CD4-positive, alpha-beta memory T cell (primary cell): Measurements from ENCODE around the gene CLIC5. TPM values are rescaled to one million over a fixed set of nuclear protein-coding genes. Genes with fewer than 3 reads are reported as not detected.

ENCODE experiments used
- CTCF ChIA-PET: fragments of 350-600 bp; sonication (Branson Sonifier 250); formaldehyde crosslinking; loops from one replicate; lab custom pipeline; 2021; ENCODE audit warnings: inconsistent platforms; ENCODE audit not compliant: partially characterized antibody; lab: Charles Lee
- POLR2A ChIA-PET: fragments of 350-600 bp; sonication (Branson Sonifier 250); formaldehyde crosslinking; loops from one replicate; lab custom pipeline; 2021; ENCODE audit not compliant: partially characterized antibody; lab: Charles Lee
- DNase-seq, 5 donors: peaks; one replicate each; pipeline versions ENCODE4 v3.0.0 to v3.0.0-alpha.2; 2020 to 2022; ENCODE audit warnings: mixed read lengths in 1 of 5
- H3K27ac ChIP-seq: one replicate; pipeline ENCODE4 v1.7.0; 2013; ENCODE audit warnings: low read depth, low read length
- H3K27me3 ChIP-seq: 2 replicates; pipeline ENCODE4 v1.7.0; 2013; ENCODE audit warnings: mild to moderate bottlenecking, low read length, moderate library complexity; ENCODE audit not compliant: insufficient read depth
- H3K36me3 ChIP-seq: 2 replicates; pipeline ENCODE4 v1.7.0; 2013; ENCODE audit warnings: mild to moderate bottlenecking, low read length, moderate library complexity; ENCODE audit not compliant: insufficient read depth
- H3K4me1 ChIP-seq: 2 replicates; pipeline ENCODE4 v1.7.0; 2013; ENCODE audit warnings: mild to moderate bottlenecking, low read length, moderate library complexity; ENCODE audit not compliant: insufficient read depth
- H3K4me3 ChIP-seq, 2 donors: one replicate each; pipeline ENCODE4 v1.7.0; 2013; ENCODE audit warnings: low read length in 2 of 2, mild to moderate bottlenecking in 1 of 2
- H3K9me3 ChIP-seq, 2 donors: one replicate each; pipeline ENCODE4 v1.7.0; 2013; ENCODE audit warnings: low read length in 2 of 2, control low read depth in 1 of 2; ENCODE audit not compliant: control insufficient read depth in 1 of 2
- H3K27ac Mint-ChIP-seq, 7 donors: one replicate each; pipeline ENCODE4 v1.8.0; 2020 to 2021; ENCODE audit warnings: mixed read lengths in 7 of 7, mild to moderate bottlenecking in 6 of 7, inconsistent platforms in 3 of 7, moderate library complexity in 3 of 7
- H3K27me3 Mint-ChIP-seq, 2 donors: one replicate each; pipeline ENCODE4 v1.8.0; 2020 to 2021; ENCODE audit warnings: mixed read lengths in 2 of 2
- H3K36me3 Mint-ChIP-seq, 2 donors: one replicate each; pipeline ENCODE4 v1.8.0; 2020 to 2021; ENCODE audit warnings: mixed read lengths in 2 of 2, inconsistent platforms in 1 of 2, mild to moderate bottlenecking in 1 of 2
- H3K4me1 Mint-ChIP-seq, 4 donors: one replicate each; pipeline ENCODE4 v1.8.0; 2020 to 2021; ENCODE audit warnings: mixed read lengths in 4 of 4, mild to moderate bottlenecking in 1 of 4
- H3K4me3 Mint-ChIP-seq, 8 donors: one replicate each; pipeline ENCODE4 v1.8.0; 2020 to 2021; ENCODE audit warnings: mixed read lengths in 8 of 8, mild to moderate bottlenecking in 7 of 8, moderate library complexity in 6 of 8, inconsistent platforms in 3 of 8
- H3K9me3 Mint-ChIP-seq, 8 donors: one replicate each; pipeline ENCODE4 v1.8.0; 2020 to 2021; ENCODE audit warnings: mixed read lengths in 8 of 8, mild to moderate bottlenecking in 5 of 8, inconsistent platforms in 3 of 8, moderate library complexity in 1 of 8
- intact Hi-C: fragments of 100-400 bp; cut with micrococcal nuclease; formaldehyde crosslinking; loops from one replicate; pipeline ENCODE4 v1.15.1; 2023
- polyA plus RNA-seq, 2 donors: library from polyadenylated mRNA; unstranded; fragments of 300-500 nt; fragmentation: Illumina TruSeq; gene quantifications; one replicate each; pipeline ENCODE4 v1.2.3, GENCODE V29; 2021
- total RNA-seq, 2 experiments: library from RNA; stranded (reverse); gene quantifications; one replicate each; pipeline ENCODE4 v1.2.3, GENCODE V29; 2021

The CLIC5 gene
- total and polyA plus RNA-seq, 4 experiments from 2014 or later = 3.4 to 18.4 (median 12.4) TPM

- POLR2A ChIA-PET = no interaction called here
- CTCF ChIA-PET = interaction anchor here (1.9 kb wide), 1 partner anchor 1440 kb away, joined by 8 read pairs; no protein-coding TSS in a partner anchor
- H3K9me3 Mint-ChIP-seq = no peaks in the 10 kb centered on the region
- H3K4me1 Mint-ChIP-seq = no peaks in the 10 kb centered on the region
- H3K4me3 Mint-ChIP-seq = no peak overlapping the region
- H3K27me3 Mint-ChIP-seq = no peaks in the 10 kb centered on the region
- H3K4me3 ChIP-seq = no peak overlapping the region
- H3K4me1 ChIP-seq = no peaks in the 10 kb centered on the region
- no peaks in the 10 kb centered on the region for H3K36me3 ChIP-seq
- H3K36me3 Mint-ChIP-seq = peaks cover 46 to 64% of the 10 kb centered on the region in 2 donors
- no peak overlapping the region for H3K27ac Mint-ChIP-seq
- no peaks in the 10 kb centered on the region for H3K9me3 ChIP-seq
- no peak overlapping the region for H3K27ac ChIP-seq
- intact Hi-C loops = no loop called here
- DNase-seq = no peak
- H3K27me3 ChIP-seq = no peaks in the 10 kb centered on the region
These were observed 99.7 kb downstream of the CLIC5 start for GRCh38 chr6:45915780-45916468.

- Mint-ChIP-seq H3K4me3 (no peak overlapping the region), H3K27me3 (no peaks in the 10 kb centered on the region), H3K9me3 (peaks cover 0 to 2% (median 0%) of the 10 kb centered on the region in 8 donors), H3K27ac (no peak overlapping the region), H3K4me1 (no peaks in the 10 kb centered on the region), H3K36me3 (peaks cover 47 to 73% of the 10 kb centered on the region in 2 donors)
- DNase-seq = no peak
- H3K27ac ChIP-seq = no peak overlapping the region
- H3K9me3 ChIP-seq = no peaks in the 10 kb centered on the region
- H3K4me3 ChIP-seq = no peak overlapping the region
- ChIA-PET CTCF (no interaction called here), POLR2A (no interaction called here)
- intact Hi-C loops = no loop called here
- no peaks in the 10 kb centered on the region for H3K27me3 ChIP-seq
- no peaks in the 10 kb centered on the region for H3K36me3 ChIP-seq
- no peaks in the 10 kb centered on the region for H3K4me1 ChIP-seq
These were observed 104.0 kb downstream of the CLIC5 start for GRCh38 chr6:45911691-45912090.

GRCh38 chr6:45903959-45904358 is 111.7 kb downstream of the CLIC5 start:
- Mint-ChIP-seq H3K4me3 (no peak overlapping the region), H3K36me3 (peaks cover 24 to 35% of the 10 kb centered on the region in 2 donors), H3K27me3 (no peaks in the 10 kb centered on the region), H3K9me3 (peaks cover 0 to 2% (median 0%) of the 10 kb centered on the region in 8 donors), H3K27ac (no peak overlapping the region), H3K4me1 (no peaks in the 10 kb centered on the region)
- Histone ChIP-seq H3K9me3 (no peaks in the 10 kb centered on the region), H3K36me3 (no peaks in the 10 kb centered on the region), H3K27ac (no peak overlapping the region), H3K27me3 (no peaks in the 10 kb centered on the region), H3K4me1 (no peaks in the 10 kb centered on the region), H3K4me3 (no peak overlapping the region)
- DNase-seq = no peak
- intact Hi-C loops = no loop called here
- CTCF ChIA-PET = interaction anchor here (2.7 kb wide), 1 partner anchor 19 kb away, joined by 10 read pairs; no protein-coding TSS in a partner anchor
- POLR2A ChIA-PET = no interaction called here

GRCh38 chr6:45902984-45903383 is 112.7 kb downstream of the CLIC5 start:
- POLR2A ChIA-PET = no interaction called here
- H3K9me3 ChIP-seq = no peaks in the 10 kb centered on the region
- no peaks in the 10 kb centered on the region for H3K36me3 ChIP-seq
- H3K4me1 Mint-ChIP-seq = no peaks in the 10 kb centered on the region
- H3K4me3 ChIP-seq = no peak overlapping the region
- no peak overlapping the region for H3K4me3 Mint-ChIP-seq
- H3K36me3 Mint-ChIP-seq = peaks cover 22 to 29% of the 10 kb centered on the region in 2 donors
- no peak overlapping the region for H3K27ac ChIP-seq
- no peak overlapping the region for H3K27ac Mint-ChIP-seq
- DNase-seq = no peak
- no peaks in the 10 kb centered on the region for H3K9me3 Mint-ChIP-seq
- CTCF ChIA-PET = interaction anchor here (1.2 kb wide), 1 partner anchor 27 kb away, joined by 3 read pairs; no protein-coding TSS in a partner anchor
- no peaks in the 10 kb centered on the region for H3K4me1 ChIP-seq
- H3K27me3 Mint-ChIP-seq = no peaks in the 10 kb centered on the region
- intact Hi-C loops = no loop called here
- no peaks in the 10 kb centered on the region for H3K27me3 ChIP-seq

GRCh38 chr6:45901767-45902650 is 113.7 kb downstream of the CLIC5 start:
- H3K4me1 Mint-ChIP-seq = peaks cover 0 to 2% (median 0%) of the 10 kb centered on the region in 4 donors
- peaks cover 22 to 33% of the 10 kb centered on the region in 2 donors for H3K36me3 Mint-ChIP-seq
- Histone ChIP-seq H3K27ac (no peak overlapping the region), H3K9me3 (no peaks in the 10 kb centered on the region), H3K4me1 (no peaks in the 10 kb centered on the region), H3K36me3 (no peaks in the 10 kb centered on the region), H3K27me3 (no peaks in the 10 kb centered on the region), H3K4me3 (no peak overlapping the region)
- no peaks in the 10 kb centered on the region for H3K9me3 Mint-ChIP-seq
- no peak for DNase-seq
- POLR2A ChIA-PET = no interaction called here
- no peak overlapping the region for H3K27ac Mint-ChIP-seq
- intact Hi-C loops = no loop called here
- H3K4me3 Mint-ChIP-seq = peak overlapping the region in 1 of 8 donors; percentile 31
- no peaks in the 10 kb centered on the region for H3K27me3 Mint-ChIP-seq
- CTCF ChIA-PET = interaction anchor here (1.1 to 1.2 kb wide), 2 partner anchors 21 to 28 kb away, joined by 3 read pairs; no protein-coding TSS in a partner anchor

GRCh38 chr6:45900808-45901752 is 114.6 kb downstream of the CLIC5 start:
- no peak for DNase-seq
- CTCF ChIA-PET = interaction anchor here (1.1 kb wide), 1 partner anchor 20 kb away, joined by 3 read pairs; no protein-coding TSS in a partner anchor

More at GRCh38 chr6:45900808-45901752, 114.6 kb downstream of the CLIC5 start:
- Mint-ChIP-seq H3K4me1 (peaks cover 0 to 5% (median 0%) of the 10 kb centered on the region in 4 donors), H3K36me3 (peaks cover 22 to 33% of the 10 kb centered on the region in 2 donors), H3K27ac (no peak overlapping the region), H3K27me3 (no peaks in the 10 kb centered on the region), H3K4me3 (no peak overlapping the region), H3K9me3 (no peaks in the 10 kb centered on the region)
- no peaks in the 10 kb centered on the region for H3K27me3 ChIP-seq
- H3K4me1 ChIP-seq = no peaks in the 10 kb centered on the region
- H3K4me3 ChIP-seq = no peak overlapping the region
- no peak overlapping the region for H3K27ac ChIP-seq
- H3K9me3 ChIP-seq = no peaks in the 10 kb centered on the region
- intact Hi-C loops = no loop called here
- no peaks in the 10 kb centered on the region for H3K36me3 ChIP-seq
- POLR2A ChIA-PET = no interaction called here
